HFF-Myc (cell line): ENCODE data around the gene ATP13A2.

Experiments used
- DNase-seq: peaks from one replicate; pipeline ENCODE4 v3.0.0-alpha.2; 2011; ENCODE audit warnings: low read depth; ENCODE audit errors: extremely low read depth
- H3K4me3 ChIP-seq: replicated peaks from 2 replicates; pipeline ENCODE4 v1.5.1; 2011; ENCODE audit warnings: low read depth, mild to moderate bottlenecking, control low read depth, low read length
- TF ChIP-seq, protein P1 (sequence below): IDR thresholded peaks from 2 replicates; pipeline ENCODE4 v1.5.1; 2012; ENCODE audit warnings: mild to moderate bottlenecking, low read depth, low read length, control low read depth; ENCODE audit errors: missing control alignments

ATP13A2 gene

DNA sequence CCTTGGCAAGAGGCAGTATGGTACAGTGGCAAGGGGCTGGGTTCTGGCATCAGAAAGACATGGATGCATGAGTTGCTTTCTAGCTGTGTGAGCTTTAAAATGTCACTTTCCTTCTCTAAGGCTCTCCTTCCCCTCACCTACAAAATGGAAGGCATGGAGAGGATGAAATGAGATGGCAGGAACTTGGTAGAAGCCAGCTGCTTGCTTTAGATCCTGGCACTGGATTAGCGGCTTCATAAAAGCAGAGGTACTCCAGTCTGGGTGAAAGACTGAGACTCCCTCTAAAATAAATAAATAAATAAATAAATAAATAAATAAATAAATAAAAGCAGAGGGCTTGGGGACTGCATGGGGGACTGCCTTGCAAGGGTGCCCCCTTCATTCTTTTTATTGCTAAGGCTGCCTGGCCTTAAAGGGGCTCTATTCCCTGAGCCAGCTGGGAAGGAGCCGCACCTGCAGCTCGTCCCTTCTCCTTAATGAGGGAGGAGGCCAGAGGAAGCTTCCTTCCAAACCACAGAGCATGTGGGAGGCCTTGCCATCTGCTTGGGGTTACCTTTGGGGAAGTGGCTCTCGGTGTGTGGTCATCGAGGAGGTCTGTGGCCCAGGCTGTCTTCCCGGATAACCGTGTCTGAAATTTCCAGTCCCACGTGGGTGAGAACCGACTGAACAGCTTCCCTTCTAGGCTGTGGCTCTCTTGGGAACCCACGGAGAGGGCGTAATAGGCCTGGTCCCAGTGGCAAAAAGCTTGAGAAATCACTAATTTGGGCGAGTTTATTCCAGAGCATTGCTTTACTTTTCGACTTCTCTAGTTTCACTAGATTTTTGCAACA lies 2.0 kb upstream of the ATP13A2 start:
- TF ChIP-seq, protein P1, sequence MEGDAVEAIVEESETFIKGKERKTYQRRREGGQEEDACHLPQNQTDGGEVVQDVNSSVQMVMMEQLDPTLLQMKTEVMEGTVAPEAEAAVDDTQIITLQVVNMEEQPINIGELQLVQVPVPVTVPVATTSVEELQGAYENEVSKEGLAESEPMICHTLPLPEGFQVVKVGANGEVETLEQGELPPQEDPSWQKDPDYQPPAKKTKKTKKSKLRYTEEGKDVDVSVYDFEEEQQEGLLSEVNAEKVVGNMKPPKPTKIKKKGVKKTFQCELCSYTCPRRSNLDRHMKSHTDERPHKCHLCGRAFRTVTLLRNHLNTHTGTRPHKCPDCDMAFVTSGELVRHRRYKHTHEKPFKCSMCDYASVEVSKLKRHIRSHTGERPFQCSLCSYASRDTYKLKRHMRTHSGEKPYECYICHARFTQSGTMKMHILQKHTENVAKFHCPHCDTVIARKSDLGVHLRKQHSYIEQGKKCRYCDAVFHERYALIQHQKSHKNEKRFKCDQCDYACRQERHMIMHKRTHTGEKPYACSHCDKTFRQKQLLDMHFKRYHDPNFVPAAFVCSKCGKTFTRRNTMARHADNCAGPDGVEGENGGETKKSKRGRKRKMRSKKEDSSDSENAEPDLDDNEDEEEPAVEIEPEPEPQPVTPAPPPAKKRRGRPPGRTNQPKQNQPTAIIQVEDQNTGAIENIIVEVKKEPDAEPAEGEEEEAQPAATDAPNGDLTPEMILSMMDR: no peak
- no peak overlapping the region for H3K4me3 ChIP-seq
- no peak for DNase-seq

DNA sequence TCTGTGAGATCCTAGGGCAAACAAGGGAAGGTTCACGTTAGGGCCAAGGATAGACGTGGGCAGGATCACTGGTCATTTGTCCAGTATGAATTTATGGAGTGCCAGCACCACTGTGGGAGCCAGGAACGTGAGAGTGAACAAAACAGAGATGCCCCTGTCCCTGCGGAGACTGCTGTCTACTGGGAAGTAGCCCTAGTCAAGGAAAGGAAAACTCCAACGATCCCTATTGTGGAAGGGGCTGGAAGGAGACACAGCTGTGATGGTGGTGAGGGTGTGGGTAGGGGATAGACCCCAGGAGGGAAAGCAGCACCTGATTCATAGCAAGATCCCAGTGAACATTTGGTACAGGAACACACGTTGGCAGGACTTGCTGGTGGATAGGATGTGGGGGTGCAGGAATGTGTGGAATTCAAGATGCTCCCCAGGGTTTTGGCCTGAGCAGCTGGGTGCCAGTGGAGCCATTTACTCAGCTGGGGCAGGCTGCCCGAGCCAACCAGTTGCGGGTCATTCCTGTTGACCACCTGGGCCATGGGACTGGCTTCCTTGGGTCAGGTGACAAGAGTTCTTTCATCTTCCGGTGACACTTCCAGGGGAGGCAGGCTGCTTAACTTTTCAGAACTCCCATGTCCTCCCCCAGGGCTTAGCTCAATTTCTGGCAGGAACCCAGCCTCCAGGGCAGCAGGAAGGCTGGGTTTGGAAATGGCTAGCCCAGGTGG lies 1.2 kb upstream of the ATP13A2 start:
- no peak overlapping the region for H3K4me3 ChIP-seq
- TF ChIP-seq, protein P1: no peak
- no peak for DNase-seq

DNA sequence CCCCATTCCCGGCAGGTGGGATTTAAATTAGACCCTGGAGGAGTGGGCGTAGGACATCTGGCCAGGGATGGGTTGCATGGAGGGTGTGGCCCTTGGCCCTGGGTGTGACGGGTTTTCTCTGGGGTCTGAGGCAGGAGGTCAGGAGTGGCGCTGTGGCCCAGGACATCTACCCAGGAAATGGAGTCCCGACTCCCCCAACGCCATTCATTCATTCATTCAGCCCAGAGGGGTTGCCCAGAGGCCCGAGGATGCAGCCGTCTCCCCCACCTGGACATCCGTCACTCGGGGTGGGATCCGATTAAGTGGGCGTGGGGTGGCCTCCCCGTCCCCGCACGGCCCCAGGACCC lies 663 bp downstream of the ATP13A2 start:
- TF ChIP-seq, protein P1: no peak
- peak overlapping the region; percentile 70 for H3K4me3 ChIP-seq
- no peak for DNase-seq

DNA sequence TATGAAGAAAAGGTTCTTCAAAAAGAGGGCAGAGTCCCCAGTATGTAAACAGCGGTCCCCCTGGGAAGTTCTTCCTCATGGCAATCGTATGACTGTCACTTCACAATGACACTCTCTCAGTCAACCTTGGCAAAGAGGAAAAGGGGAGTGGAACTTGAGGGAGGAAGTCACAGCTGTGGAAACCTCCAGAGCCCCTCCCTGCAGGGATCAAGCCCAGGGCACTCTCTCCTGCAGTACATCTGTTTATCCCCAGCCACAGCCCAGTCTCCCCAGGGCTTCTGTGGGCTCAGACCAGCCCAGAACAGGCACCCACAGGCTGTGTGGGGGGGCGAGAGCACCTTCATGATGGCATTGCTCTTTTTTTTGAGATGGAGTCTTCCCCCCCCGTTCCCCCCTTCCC lies 2.0 kb downstream of the ATP13A2 start:
- no peak for DNase-seq
- H3K4me3 ChIP-seq: no peak overlapping the region
- TF ChIP-seq, protein P1: no peak

DNA sequence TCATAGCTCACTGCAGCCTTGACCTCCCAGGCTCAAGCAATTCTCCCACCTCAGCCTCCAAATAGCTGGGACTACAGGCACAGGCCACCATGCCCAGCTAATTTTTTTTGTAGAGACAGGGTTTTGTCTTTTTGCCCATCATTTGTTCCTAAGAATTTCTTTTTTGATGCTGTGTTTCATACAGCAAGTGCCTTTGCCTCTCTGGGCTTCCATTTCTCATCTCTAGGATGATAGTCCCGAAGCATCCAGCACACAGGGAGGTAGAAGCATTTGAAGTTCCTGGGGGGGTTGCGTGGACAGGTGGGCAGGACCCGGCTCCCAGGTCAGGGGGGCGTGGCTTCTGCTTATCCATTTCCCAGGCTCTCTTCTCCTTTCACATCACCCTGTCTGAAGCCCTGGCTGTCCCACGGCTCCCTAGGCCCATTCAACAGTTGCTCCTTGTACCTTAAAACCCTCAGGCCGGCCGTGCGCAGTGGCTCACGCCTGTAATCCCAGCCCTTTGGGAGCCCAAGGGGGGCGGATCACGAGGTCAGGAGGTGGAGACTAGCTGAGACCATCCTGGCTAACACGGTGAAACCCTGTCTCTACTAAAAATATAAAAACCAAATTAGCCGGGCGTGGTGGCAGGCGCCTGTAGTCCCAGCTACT lies 3.4 kb downstream of the ATP13A2 start:
- TF ChIP-seq, protein P1: no peak
- H3K4me3 ChIP-seq: no peak overlapping the region
- DNase-seq: no peak

DNA sequence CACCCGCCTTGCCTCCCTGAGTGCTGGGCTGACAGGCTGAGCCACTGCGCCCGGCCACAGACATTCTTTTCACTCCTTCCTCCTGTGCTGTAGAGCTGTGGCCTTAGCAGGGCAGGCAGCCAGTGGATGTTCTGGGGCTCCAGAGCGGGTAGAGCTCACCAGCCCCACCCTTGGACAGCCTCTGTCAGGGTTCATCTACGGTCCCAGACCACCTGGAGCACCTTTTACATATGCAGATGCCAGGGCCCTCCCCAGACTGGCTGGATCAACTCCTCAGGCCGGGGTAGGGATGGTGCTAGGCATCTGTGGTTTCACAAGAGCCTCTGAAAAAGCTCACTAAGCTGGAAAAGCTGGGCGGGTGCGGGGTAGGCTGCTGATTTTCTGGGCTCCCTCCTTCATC lies 4.6 kb downstream of the ATP13A2 start:
- no peak for DNase-seq
- TF ChIP-seq, protein P1: no peak
- no peak overlapping the region for H3K4me3 ChIP-seq
